HEK293 (cell line): Measurements from ENCODE around the gene OR8B2.
"Not testable (repeated sequence)": the region's sequence is repeated elsewhere in the genome, so short reads cannot be mapped to it uniquely, and the experiment has no call there.

Experiments used
- CTCF ChIA-PET: fragments of 350-600 bp; formaldehyde crosslinking; extraction: SDS; loops from one replicate; lab custom pipeline; 2021; ENCODE audit warnings: antibody characterized with exemption; lab: Yijun Ruan, JAX
- POLR2A ChIA-PET: fragments of 300-600 bp; formaldehyde crosslinking; extraction: SDS; loops from one replicate; lab custom pipeline; 2020; ENCODE audit warnings: antibody characterized with exemption, inconsistent platforms; lab: Yijun Ruan, JAX
- H3K27ac ChIP-seq: fragments of 200-500 bp; sonication (Bioruptor generic); 2 replicates; pipeline ENCODE4 v1.5.1; 2014; ENCODE audit warnings: low read depth, low read length, control low read depth, inconsistent platforms; ENCODE audit errors: extremely low read depth
- H3K36me3 ChIP-seq, 2 experiments: fragments of 200-500 bp in 1 of 2; sonication (Bioruptor generic) in 1 of 2; 1 replicate in 1 of 2; 2 replicates in 1 of 2; pipeline ENCODE4 v1.5.1; 2014 to 2017; ENCODE audit warnings: inconsistent platforms in 2 of 2, low read length in 2 of 2; ENCODE audit not compliant: control insufficient read depth in 2 of 2, insufficient read depth in 1 of 2
- H3K4me1 ChIP-seq: fragments of 200-500 bp; sonication (Bioruptor generic); 2 replicates; pipeline ENCODE4 v1.5.1; 2014; ENCODE audit warnings: mild to moderate bottlenecking, low read length, inconsistent platforms; ENCODE audit not compliant: control insufficient read depth, insufficient read depth
- H3K4me3 ChIP-seq: 2 replicates; pipeline ENCODE4 v1.5.1; 2011; ENCODE audit warnings: low read depth, mild to moderate bottlenecking, control low read depth, low read length, moderate library complexity
- H3K9me3 ChIP-seq: fragments of 200-500 bp; sonication (Bioruptor generic); 2 replicates; pipeline ENCODE4 v1.5.1; 2014; ENCODE audit warnings: low read depth, low read length, inconsistent platforms; ENCODE audit not compliant: control insufficient read depth, insufficient read depth
- GFI1B ChIP-seq: fragments of 450-650 bp; formaldehyde crosslinking; IDR thresholded peaks from 2 replicates; pipeline ENCODE4 v1.5.1; 2016; ENCODE audit warnings: missing biosample characterization, missing genetic modification characterization
- GLIS2 ChIP-seq: fragments of 450-650 bp; formaldehyde crosslinking; IDR thresholded peaks from 2 replicates; pipeline ENCODE4 v1.5.1; 2016; ENCODE audit warnings: missing biosample characterization, missing genetic modification characterization
- HOXC10 ChIP-seq: sonication (generic); formaldehyde crosslinking; IDR thresholded peaks from 2 replicates; pipeline ENCODE4 v1.8.1; 2023; ENCODE audit warnings: mild to moderate bottlenecking, missing genetic modification reagents
- IKZF3 ChIP-seq: fragments of 450-650 bp; IDR thresholded peaks from 2 replicates; pipeline ENCODE4 v1.5.0; 2018; ENCODE audit warnings: missing biosample characterization, mild to moderate bottlenecking, missing genetic modification characterization, moderate library complexity
- KLF16 ChIP-seq: fragments of 450-650 bp; formaldehyde crosslinking; IDR thresholded peaks from 2 replicates; pipeline ENCODE4 v1.5.1; 2017; ENCODE audit warnings: missing biosample characterization, missing genetic modification characterization
- OSR2 ChIP-seq: fragments of 450-650 bp; formaldehyde crosslinking; IDR thresholded peaks from 2 replicates; pipeline ENCODE4 v1.5.1; 2016; ENCODE audit warnings: missing biosample characterization, missing genetic modification characterization
- PRDM1 ChIP-seq: fragments of 450-650 bp; formaldehyde crosslinking; IDR thresholded peaks from 2 replicates; pipeline ENCODE4; 2016; ENCODE audit warnings: missing biosample characterization, missing genetic modification characterization
- REPIN1 ChIP-seq: fragments of 450-650 bp; formaldehyde crosslinking; IDR thresholded peaks from 2 replicates; pipeline ENCODE4 v1.5.1; 2017; ENCODE audit warnings: missing biosample characterization, missing genetic modification characterization, low read depth
- SP2 ChIP-seq: fragments of 450-650 bp; formaldehyde crosslinking; IDR thresholded peaks from 2 replicates; pipeline ENCODE4 v1.5.1; 2016; ENCODE audit warnings: missing biosample characterization, missing genetic modification characterization
- WT1 ChIP-seq: fragments of 450-650 bp; formaldehyde crosslinking; IDR thresholded peaks from 2 replicates; pipeline ENCODE4 v1.5.1; 2016; ENCODE audit warnings: missing biosample characterization, missing genetic modification characterization
- YY1 ChIP-seq: fragments of 450-650 bp; formaldehyde crosslinking; IDR thresholded peaks from 2 replicates; pipeline ENCODE4 v1.5.1; 2018; ENCODE audit warnings: missing biosample characterization, missing genetic modification characterization
- ZBTB10 ChIP-seq: fragments of 450-650 bp; formaldehyde crosslinking; IDR thresholded peaks from 2 replicates; pipeline ENCODE4 v1.5.1; 2016; ENCODE audit warnings: missing biosample characterization, missing genetic modification characterization
- ZNF133 ChIP-seq: fragments of 450-650 bp; formaldehyde crosslinking; IDR thresholded peaks from 2 replicates; pipeline ENCODE4 v1.5.1; 2016; ENCODE audit warnings: missing biosample characterization, missing genetic modification characterization
- ZNF138 ChIP-seq: fragments of 450-650 bp; formaldehyde crosslinking; IDR thresholded peaks from 2 replicates; pipeline ENCODE4 v1.5.1; 2016; ENCODE audit warnings: missing biosample characterization, missing genetic modification characterization, borderline replicate concordance
- ZNF18 ChIP-seq: fragments of 450-650 bp; formaldehyde crosslinking; IDR thresholded peaks from 2 replicates; pipeline ENCODE4 v1.5.1; 2016; ENCODE audit warnings: missing biosample characterization, missing genetic modification characterization
- ZNF214 ChIP-seq: fragments of 450-650 bp; formaldehyde crosslinking; IDR thresholded peaks from 2 replicates; pipeline ENCODE4 v1.5.1; 2017; ENCODE audit warnings: missing biosample characterization, mild to moderate bottlenecking, missing genetic modification characterization, borderline replicate concordance
- ZNF354C ChIP-seq: fragments of 450-650 bp; formaldehyde crosslinking; IDR thresholded peaks from 2 replicates; pipeline ENCODE4 v1.5.1; 2016; ENCODE audit warnings: missing biosample characterization, missing genetic modification characterization, low read depth, borderline replicate concordance
- ZNF423 ChIP-seq: fragments of 450-650 bp; formaldehyde crosslinking; IDR thresholded peaks from 2 replicates; pipeline ENCODE4 v1.5.1; 2016; ENCODE audit warnings: missing biosample characterization, missing genetic modification characterization
- ZNF433 ChIP-seq: fragments of 450-650 bp; formaldehyde crosslinking; IDR thresholded peaks from 2 replicates; pipeline ENCODE4 v1.5.1; 2016; ENCODE audit warnings: missing biosample characterization, missing genetic modification characterization, low read depth
- ZNF501 ChIP-seq: fragments of 450-650 bp; formaldehyde crosslinking; IDR thresholded peaks from 2 replicates; pipeline ENCODE4 v1.5.1; 2016; ENCODE audit warnings: missing biosample characterization, missing genetic modification characterization
- ZNF596 ChIP-seq: fragments of 450-650 bp; IDR thresholded peaks from 2 replicates; pipeline ENCODE4 v1.5.0; 2018; ENCODE audit warnings: missing biosample characterization, mild to moderate bottlenecking, missing genetic modification characterization, moderate library complexity
- ZNF658 ChIP-seq: fragments of 450-650 bp; formaldehyde crosslinking; IDR thresholded peaks from 2 replicates; pipeline ENCODE4; 2016; ENCODE audit warnings: missing biosample characterization, missing genetic modification characterization
- ZSCAN16 ChIP-seq: fragments of 450-650 bp; formaldehyde crosslinking; IDR thresholded peaks from 2 replicates; pipeline ENCODE4 v1.5.1; 2016; ENCODE audit warnings: missing biosample characterization, missing genetic modification characterization

OR8B2 gene

GRCh38 chr11:124394408-124394807, 10.1 kb upstream of the OR8B2 start:
- H3K4me3 ChIP-seq: no peak overlapping the region
- no peaks in the 10 kb centered on the region for H3K36me3 ChIP-seq
- H3K9me3 ChIP-seq: no peaks in the 10 kb centered on the region
- no peak overlapping the region for H3K27ac ChIP-seq
- no peaks in the 10 kb centered on the region for H3K4me1 ChIP-seq
- CTCF ChIA-PET: interaction anchor here (0.6 kb wide), 3 partner anchors 13 to 322 kb away, joined by 3 read pairs; no protein-coding TSS in a partner anchor
- POLR2A ChIA-PET: no interaction called here
- no peak for TF ChIP-seq GLIS2 (tag by site-specific recombination)
- TF ChIP-seq HOXC10 (CRISPR knock-in tag): no peak
- TF ChIP-seq OSR2 (tag by site-specific recombination): no peak

GRCh38 chr11:124382857-124383256, 1.4 kb downstream of the OR8B2 start:
- H3K4me3 ChIP-seq, H3K36me3 ChIP-seq, H3K4me1 ChIP-seq, POLR2A ChIA-PET, H3K27ac ChIP-seq, CTCF ChIA-PET, H3K9me3 ChIP-seq: not testable (repeated sequence)

GRCh38 chr11:124380585-124380984, 3.7 kb downstream of the OR8B2 start:
- CTCF ChIA-PET: no interaction called here
- Histone ChIP-seq H3K4me3 (no peak overlapping the region), H3K4me1 (no peaks in the 10 kb centered on the region)

GRCh38 chr11:124376280-124376679, 8.0 kb downstream of the OR8B2 start:
- CTCF ChIA-PET: no interaction called here
- TF ChIP-seq PRDM1 (tag by site-specific recombination) (no peak), ZNF214 (no peak), REPIN1 (no peak), ZNF433 (tag by site-specific recombination) (no peak), ZNF18 (no peak), ZNF423 (tag by site-specific recombination) (no peak), ZNF596 (no peak), WT1 (tag by site-specific recombination) (no peak), ZNF501 (tag by site-specific recombination) (no peak), IKZF3 (tag by site-specific recombination) (no peak), KLF16 (no peak), ZNF138 (tag by site-specific recombination) (no peak), ZSCAN16 (tag by site-specific recombination) (no peak), SP2 (tag by site-specific recombination) (no peak), ZNF658 (tag by site-specific recombination) (no peak), ZNF133 (no peak), GFI1B (no peak), ZNF354C (no peak)
- TF ChIP-seq, all 188 proteins: peak for 0
- POLR2A ChIA-PET: no interaction called here
- no peaks in the 10 kb centered on the region for H3K4me1 ChIP-seq
- no peaks in the 10 kb centered on the region for H3K36me3 ChIP-seq
- H3K27ac ChIP-seq: no peak overlapping the region
- no peaks in the 10 kb centered on the region for H3K9me3 ChIP-seq
- no peak overlapping the region for H3K4me3 ChIP-seq

More at GRCh38 chr11:124380585-124380984, 3.7 kb downstream of the OR8B2 start:
- POLR2A ChIA-PET: no interaction called here
- Histone ChIP-seq H3K36me3 (no peaks in the 10 kb centered on the region), H3K27ac (no peak overlapping the region), H3K9me3 (no peaks in the 10 kb centered on the region)
- no peak for TF ChIP-seq GLIS2 (tag by site-specific recombination)
- TF ChIP-seq YY1 (tag by site-specific recombination): no peak
- TF ChIP-seq ZBTB10 (tag by site-specific recombination): no peak
